Muscle layer of duodenum (tissue), 2 donors: Measurements from ENCODE around the gene CISH.

Experiments
- H3K27ac ChIP-seq: one replicate; pipeline ENCODE4 v1.7.0; 2013; ENCODE audit warnings: mild to moderate bottlenecking, low read length
- H3K27me3 ChIP-seq: one replicate; pipeline ENCODE4 v1.7.0; 2013; ENCODE audit warnings: low read depth, mild to moderate bottlenecking, control low read depth, low read length
- H3K36me3 ChIP-seq, 2 donors: one replicate each; pipeline ENCODE4 v1.7.0; 2013; ENCODE audit warnings: low read length in 2 of 2, control low read depth in 1 of 2, mild to moderate bottlenecking in 1 of 2; ENCODE audit not compliant: insufficient read depth in 2 of 2, control insufficient read depth in 1 of 2
- H3K4me1 ChIP-seq, 2 donors: one replicate each; pipeline ENCODE4 v1.7.0; 2013; ENCODE audit warnings: low read length in 2 of 2, mild to moderate bottlenecking in 2 of 2, control low read depth in 1 of 2, moderate library complexity in 1 of 2; ENCODE audit not compliant: insufficient read depth in 2 of 2, control insufficient read depth in 1 of 2
- H3K4me3 ChIP-seq, 2 donors: one replicate each; pipeline ENCODE4 v1.7.0; 2013; ENCODE audit warnings: low read length in 2 of 2, low read depth in 1 of 2, mild to moderate bottlenecking in 1 of 2
- H3K9me3 ChIP-seq, 2 donors: one replicate each; pipeline ENCODE4 v1.7.0; 2013; ENCODE audit warnings: low read length in 2 of 2, control low read depth in 1 of 2, mild to moderate bottlenecking in 1 of 2; ENCODE audit not compliant: control insufficient read depth in 1 of 2
- donor health status: healthy.

The CISH gene

DNA sequence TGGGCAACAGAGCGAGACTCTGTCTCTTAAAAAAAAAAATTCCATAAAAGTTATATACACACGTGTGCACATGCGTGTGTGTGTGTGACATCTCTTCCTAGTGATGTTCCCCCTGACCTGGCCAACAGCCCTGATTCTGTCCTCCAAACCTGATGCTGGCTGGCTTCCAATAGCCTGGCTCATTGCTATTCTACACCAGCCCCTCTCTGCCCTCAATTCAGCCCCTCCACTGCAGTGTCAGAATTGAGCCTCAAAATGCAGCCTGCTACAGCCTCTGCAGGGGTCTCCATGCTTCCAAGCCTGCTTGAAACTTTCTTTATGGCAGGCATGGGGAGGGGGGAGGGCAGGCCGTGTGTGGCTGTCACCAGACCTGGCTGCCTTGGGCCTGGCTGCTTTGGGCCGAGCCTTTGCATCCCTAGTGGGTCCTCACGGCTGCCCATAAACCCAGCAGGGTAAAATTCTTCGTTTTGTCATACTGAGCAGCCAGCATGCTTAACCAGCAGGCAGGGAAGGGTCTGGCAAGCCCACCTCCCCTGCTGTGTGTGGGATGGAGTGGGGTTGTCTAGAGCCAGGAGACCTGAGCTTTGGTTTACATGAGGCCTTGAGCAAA is 40.5 kb upstream of the CISH start:
- Histone ChIP-seq H3K9me3 (no peaks in the 10 kb centered on the region), H3K27ac (no peak overlapping the region), H3K4me3 (no peak overlapping the region), H3K4me1 (no peaks in the 10 kb centered on the region), H3K27me3 (no peaks in the 10 kb centered on the region), H3K36me3 (peaks cover under 1 to 15% of the 10 kb centered on the region in 2 donors)

DNA sequence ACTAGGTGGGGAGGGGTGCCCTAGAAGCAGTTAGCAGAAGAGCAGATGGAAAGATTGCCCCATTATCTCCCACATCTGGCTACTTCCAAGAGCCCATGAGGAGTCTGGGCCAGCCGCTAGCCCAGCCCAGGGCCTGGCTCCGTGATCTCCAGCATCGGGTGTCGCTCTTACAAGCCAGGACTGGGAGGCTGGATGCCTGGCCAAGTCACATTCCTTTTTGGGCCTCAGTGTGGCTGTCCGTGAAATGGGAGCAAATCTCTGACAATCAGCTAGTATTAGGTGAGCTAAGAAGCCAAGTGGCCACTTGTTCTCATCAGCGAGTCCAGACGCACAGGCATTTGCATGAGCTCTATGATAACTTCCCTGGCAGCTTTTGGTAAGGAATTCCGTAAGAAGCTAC is 39.9 kb upstream of the CISH start:
- no peak overlapping the region for H3K4me3 ChIP-seq
- no peaks in the 10 kb centered on the region for H3K4me1 ChIP-seq
- H3K9me3 ChIP-seq = no peaks in the 10 kb centered on the region
- no peaks in the 10 kb centered on the region for H3K27me3 ChIP-seq
- H3K27ac ChIP-seq = no peak overlapping the region
- peaks cover 7 to 21% of the 10 kb centered on the region in 2 donors for H3K36me3 ChIP-seq

DNA sequence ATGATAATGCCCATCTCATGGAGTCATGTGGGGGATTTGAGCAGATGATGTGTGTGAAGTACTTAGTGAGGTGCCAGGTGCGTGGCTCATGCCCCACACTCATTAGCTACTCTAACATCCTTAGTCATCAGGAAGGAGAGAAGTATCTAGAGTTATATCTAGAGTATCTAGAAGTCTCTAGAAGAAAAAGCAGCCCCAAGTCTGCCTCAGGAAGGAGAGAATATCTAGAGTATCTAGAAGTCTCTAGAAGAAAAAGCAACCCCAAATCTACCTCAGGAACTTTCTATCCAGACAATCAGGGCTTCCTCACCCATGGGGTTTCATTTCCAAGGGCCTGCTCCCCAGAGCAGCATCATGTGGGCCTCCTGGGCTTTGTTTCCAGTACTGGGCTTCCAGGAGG is 38.4 kb upstream of the CISH start:
- Histone ChIP-seq H3K9me3 (no peaks in the 10 kb centered on the region), H3K36me3 (peaks cover 20 to 31% of the 10 kb centered on the region in 2 donors), H3K4me3 (no peak overlapping the region), H3K27me3 (no peaks in the 10 kb centered on the region), H3K27ac (no peak overlapping the region), H3K4me1 (no peaks in the 10 kb centered on the region)

DNA sequence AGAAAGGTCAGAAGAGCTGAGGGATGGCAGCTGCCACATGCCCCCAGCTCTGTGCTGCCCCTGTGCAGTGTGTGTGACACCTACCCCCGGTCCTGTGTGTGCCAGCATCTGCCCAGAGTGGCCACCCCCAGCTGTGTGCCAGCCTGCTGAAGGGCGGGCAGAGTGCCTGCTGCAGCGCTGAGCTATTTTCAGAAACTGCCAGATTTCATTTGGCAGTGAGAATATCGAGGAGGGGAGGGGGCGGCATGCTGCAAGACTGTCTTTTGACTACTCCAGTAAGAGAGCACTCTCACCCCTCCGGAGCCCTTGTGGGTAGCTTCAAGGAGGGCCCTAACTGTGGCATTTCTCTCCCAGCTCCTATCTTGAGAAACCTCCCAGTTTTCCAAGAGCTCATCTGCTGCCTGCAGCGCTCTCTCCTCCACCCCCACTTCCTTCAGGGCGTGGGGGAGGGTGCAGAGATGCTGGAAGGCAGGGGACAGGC is 37.9 kb upstream of the CISH start:
- no peak overlapping the region for H3K4me3 ChIP-seq
- no peaks in the 10 kb centered on the region for H3K4me1 ChIP-seq
- no peak overlapping the region for H3K27ac ChIP-seq
- H3K9me3 ChIP-seq = no peaks in the 10 kb centered on the region
- H3K27me3 ChIP-seq = no peaks in the 10 kb centered on the region
- peaks cover 25 to 32% of the 10 kb centered on the region in 2 donors for H3K36me3 ChIP-seq

DNA sequence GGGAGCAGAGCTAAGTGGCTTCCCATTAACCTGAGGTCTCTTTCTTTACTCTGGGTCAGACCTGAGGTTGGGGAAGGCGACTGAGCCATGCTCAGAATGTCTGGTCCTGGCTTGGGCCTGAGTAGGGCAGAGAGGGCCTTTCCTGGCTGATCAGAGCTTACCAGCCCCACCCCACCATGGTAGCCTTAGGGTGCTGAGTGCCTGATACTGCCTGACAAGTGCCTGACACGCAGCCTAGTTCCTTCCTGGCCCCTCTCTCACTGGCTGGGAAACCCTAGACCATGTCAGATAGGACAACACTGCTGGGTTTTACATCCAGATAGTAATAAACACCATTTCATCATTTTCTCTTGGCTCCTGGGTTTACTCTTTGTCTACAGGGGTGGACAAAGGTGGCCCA is 37.4 kb upstream of the CISH start:
- Histone ChIP-seq H3K9me3 (no peaks in the 10 kb centered on the region), H3K27ac (no peak overlapping the region), H3K27me3 (no peaks in the 10 kb centered on the region), H3K36me3 (peaks cover 30 to 38% of the 10 kb centered on the region in 2 donors), H3K4me1 (no peaks in the 10 kb centered on the region), H3K4me3 (no peak overlapping the region)

- Histone ChIP-seq H3K9me3 (no peaks in the 10 kb centered on the region), H3K27me3 (no peaks in the 10 kb centered on the region), H3K27ac (no peak overlapping the region), H3K4me3 (no peak overlapping the region), H3K36me3 (peaks cover 36 to 43% of the 10 kb centered on the region in 2 donors), H3K4me1 (no peaks in the 10 kb centered on the region)
Observed at GRCh38 chr3:50648313-50648712, 36.7 kb upstream of the CISH start.

GRCh38 chr3:50645378-50645777 is 33.8 kb upstream of the CISH start:
- peaks cover 60 to 61% of the 10 kb centered on the region in 2 donors for H3K36me3 ChIP-seq
- no peak overlapping the region for H3K27ac ChIP-seq
- H3K27me3 ChIP-seq = no peaks in the 10 kb centered on the region
- no peaks in the 10 kb centered on the region for H3K4me1 ChIP-seq
- no peak overlapping the region for H3K4me3 ChIP-seq
- no peaks in the 10 kb centered on the region for H3K9me3 ChIP-seq

- no peak overlapping the region for H3K4me3 ChIP-seq
- no peak overlapping the region for H3K27ac ChIP-seq
- no peaks in the 10 kb centered on the region for H3K4me1 ChIP-seq
- H3K36me3 ChIP-seq = peaks cover 61 to 66% of the 10 kb centered on the region in 2 donors
- no peaks in the 10 kb centered on the region for H3K9me3 ChIP-seq
- H3K27me3 ChIP-seq = no peaks in the 10 kb centered on the region
Observed at GRCh38 chr3:50644561-50644960, 33.0 kb upstream of the CISH start.

GRCh38 chr3:50642382-50642781 is 30.8 kb upstream of the CISH start:
- Histone ChIP-seq H3K36me3 (peaks cover 48 to 66% of the 10 kb centered on the region in 2 donors), H3K4me1 (no peaks in the 10 kb centered on the region), H3K27ac (no peak overlapping the region), H3K27me3 (no peaks in the 10 kb centered on the region), H3K9me3 (no peaks in the 10 kb centered on the region), H3K4me3 (no peak overlapping the region)

DNA sequence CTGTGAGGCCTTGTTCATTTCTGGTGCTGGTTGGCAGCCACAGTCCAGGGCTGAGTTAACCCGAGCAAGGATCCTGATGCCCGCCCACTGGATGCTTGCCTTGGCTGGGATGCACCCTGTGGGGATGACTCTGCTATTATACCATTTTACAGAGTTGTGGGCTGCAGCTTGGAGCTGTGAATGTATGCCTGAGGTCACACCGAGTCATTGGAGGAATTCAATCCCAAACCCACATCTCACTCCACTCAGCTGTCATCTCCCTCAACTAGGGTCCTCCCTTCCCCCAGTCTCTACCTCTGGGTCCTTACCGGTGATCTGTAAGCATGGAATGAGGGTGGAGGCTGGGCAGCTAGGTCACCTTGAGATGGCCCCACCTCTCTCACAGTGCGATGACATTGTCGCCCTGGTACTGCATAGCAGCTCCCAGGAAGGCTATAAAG is 27.5 kb upstream of the CISH start:
- peaks cover 0 to 6% of the 10 kb centered on the region in 2 donors for H3K4me1 ChIP-seq
- H3K27ac ChIP-seq = no peak overlapping the region

DNA sequence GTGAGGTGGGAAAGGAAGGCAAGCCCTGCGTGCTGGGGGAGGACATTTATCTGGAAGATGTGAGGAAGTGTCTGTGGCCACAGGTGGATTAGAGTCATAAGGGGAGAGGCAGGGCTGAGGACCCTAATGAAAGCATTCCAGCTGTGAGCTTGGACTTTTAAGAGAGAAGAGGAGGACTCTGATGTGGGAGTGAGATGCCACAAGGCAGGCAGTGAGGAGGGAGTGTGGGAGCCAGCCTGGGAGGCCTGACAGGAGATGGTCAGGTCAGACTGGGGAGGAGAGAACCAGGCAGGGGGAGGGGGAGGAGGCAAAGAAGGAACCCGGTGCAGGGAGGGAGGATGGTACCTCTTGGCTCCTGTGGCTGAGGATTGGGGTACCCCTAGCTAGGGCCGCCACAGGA is 26.4 kb upstream of the CISH start:
- Histone ChIP-seq H3K4me3 (no peak overlapping the region), H3K9me3 (no peaks in the 10 kb centered on the region), H3K36me3 (peaks cover 16 to 29% of the 10 kb centered on the region in 2 donors), H3K27me3 (no peaks in the 10 kb centered on the region), H3K4me1 (peaks cover 0 to 6% of the 10 kb centered on the region in 2 donors), H3K27ac (no peak overlapping the region)

More for the DNA sequence above, 27.5 kb upstream of the CISH start:
- H3K4me3 ChIP-seq = no peak overlapping the region
- peaks cover 25 to 37% of the 10 kb centered on the region in 2 donors for H3K36me3 ChIP-seq
- no peaks in the 10 kb centered on the region for H3K9me3 ChIP-seq
- H3K27me3 ChIP-seq = no peaks in the 10 kb centered on the region

DNA sequence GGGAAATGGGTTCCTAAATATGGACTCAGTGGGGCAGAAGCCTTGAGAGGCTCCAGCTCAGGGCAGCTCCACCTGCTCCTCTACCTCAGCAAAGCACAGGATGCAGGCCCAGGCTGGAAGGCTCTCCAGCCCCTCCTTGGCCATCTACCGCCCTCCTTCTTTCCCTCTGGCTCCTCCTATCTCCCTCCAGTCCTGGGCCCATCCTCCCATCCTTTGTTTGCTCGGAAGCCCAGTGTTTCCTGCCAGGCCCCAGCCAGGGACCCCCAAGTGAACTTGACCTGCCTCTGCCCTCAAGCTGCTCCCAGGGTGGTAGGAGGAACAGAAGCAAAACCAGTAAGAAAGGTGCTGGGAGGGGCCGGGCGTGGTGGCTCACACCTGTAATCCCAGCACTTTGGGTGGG is 25.4 kb upstream of the CISH start:
- H3K4me3 ChIP-seq = no peak overlapping the region
- H3K9me3 ChIP-seq = no peaks in the 10 kb centered on the region
- H3K27me3 ChIP-seq = no peaks in the 10 kb centered on the region
- H3K4me1 ChIP-seq = peaks cover 0 to 6% of the 10 kb centered on the region in 2 donors
- H3K36me3 ChIP-seq = peaks cover 13 to 21% of the 10 kb centered on the region in 2 donors
- H3K27ac ChIP-seq = no peak overlapping the region
